Lung (tissue), 12 donors: ENCODE data around the gene PACSIN1. TPM values are rescaled to one million over a fixed set of nuclear protein-coding genes. Genes with fewer than 3 reads are reported as not detected.

Experiments
- ATAC-seq: fragments of 200-7000 bp; cut with Tn5 transposase; one replicate; pipeline ENCODE4 v1.9.1; 2020; ENCODE audit warnings: moderate number of reproducible peaks; ENCODE audit not compliant: insufficient read depth, low FRiP score
- DNase-seq, 3 donors: peaks; one replicate each; pipeline ENCODE4 v3.0.0-alpha.2; 2013 to 2017
- H3K27ac ChIP-seq, 2 donors: one replicate each; pipeline ENCODE4 v1.5.1; 2013; ENCODE audit warnings: mild to moderate bottlenecking in 2 of 2, moderate library complexity in 2 of 2, control low read depth in 1 of 2, inconsistent platforms in 1 of 2, low read depth in 1 of 2, low read length in 1 of 2
- H3K27me3 ChIP-seq, 3 donors: one replicate each; pipeline ENCODE4 v1.5.1; 2013; ENCODE audit warnings: low read length in 2 of 3; ENCODE audit not compliant: control insufficient read depth in 3 of 3, insufficient read depth in 3 of 3
- H3K36me3 ChIP-seq, 4 donors: one replicate each; pipeline ENCODE4 v1.5.1; 2013; ENCODE audit warnings: low read length in 4 of 4, mild to moderate bottlenecking in 1 of 4, moderate library complexity in 1 of 4; ENCODE audit not compliant: control insufficient read depth in 4 of 4, insufficient read depth in 4 of 4
- H3K4me1 ChIP-seq, 5 donors: one replicate each; pipeline ENCODE4 v1.5.1; 2013; ENCODE audit warnings: low read length in 5 of 5, mild to moderate bottlenecking in 2 of 5, moderate library complexity in 1 of 5; ENCODE audit not compliant: control insufficient read depth in 5 of 5, insufficient read depth in 5 of 5
- H3K4me3 ChIP-seq: one replicate; pipeline ENCODE4 v1.5.1; 2013; ENCODE audit warnings: mild to moderate bottlenecking, control low read depth, moderate library complexity
- H3K9ac ChIP-seq, 2 donors: one replicate each; pipeline ENCODE4 v1.5.1; 2013; ENCODE audit warnings: low read length in 2 of 2, control low read depth in 1 of 2; ENCODE audit not compliant: insufficient read depth in 1 of 2
- H3K9me3 ChIP-seq, 4 donors: one replicate each; pipeline ENCODE4 v1.5.1; 2013; ENCODE audit warnings: low read length in 3 of 4, mild to moderate bottlenecking in 1 of 4, moderate library complexity in 1 of 4; ENCODE audit not compliant: control insufficient read depth in 4 of 4, insufficient read depth in 3 of 4
- CTCF ChIP-seq: IDR thresholded peaks from 2 replicates; pipeline ENCODE4 v1.5.1; 2012; ENCODE audit warnings: mild to moderate bottlenecking; ENCODE audit errors: control extremely low read depth, extremely low read depth
- WGBS, 2 donors: extraction: QIAGEN DNeasy Blood & Tissue Kit; methylation state at CpG; one replicate each; pipeline ENCODE4 v1.1.7; 2013; 5-methylcytosine and 5-hydroxymethylcytosine counted together
- polyA plus RNA-seq, 2 donors: library from polyadenylated mRNA; stranded (reverse); fragments of 200-250 nt; gene quantifications; one replicate each; pipeline ENCODE4 v1.2.1, GENCODE V29; 2013
- total RNA-seq, 2 donors: library from RNA; depleted of rRNA in 1 of 2; stranded (reverse); fragments of >200 nt in 1 of 2; gene quantifications; one replicate each; pipeline ENCODE4 v1.2.1, GENCODE V29; 2014 to 2021
- donor health status: control.
- donor health status: control.
- donor health status: Bipolar disorder and iron deficiency.
- donor health status: healthy.
- donor health status: DM: yes; HTN: yes; CAD: no.

PACSIN1 gene
- total and polyA plus RNA-seq, 4 donors, result 0.02 to 0.17 (median 0.12) TPM

- TF ChIP-seq CTCF, result no peak
Measured at GRCh38 chr6:34514112-34514511, 48.2 kb downstream of the PACSIN1 start.

GRCh38 chr6:34514593-34515472 is 49.0 kb downstream of the PACSIN1 start:
- no peak for TF ChIP-seq CTCF
- Histone ChIP-seq H3K9ac (no peak overlapping the region), H3K4me1 (peaks cover 0 to 9% (median 0%) of the 10 kb centered on the region in 5 donors), H3K4me3 (no peak overlapping the region), H3K27ac (no peak overlapping the region), H3K9me3 (peaks cover 0 to 2% (median 0%) of the 10 kb centered on the region in 4 donors), H3K36me3 (no peaks in the 10 kb centered on the region), H3K27me3 (peaks cover 0 to 2% (median 0%) of the 10 kb centered on the region in 3 donors)
- 32 to 39% methylated on average over 31 to 34 of the region's 34 CpGs for WGBS, 2 donors
- DNase-seq, result peak; percentile 76 to 82 (median 78)
- ATAC-seq, result no peak

More at GRCh38 chr6:34514112-34514511, 48.2 kb downstream of the PACSIN1 start:
- peaks cover 0 to 3% (median 0%) of the 10 kb centered on the region in 4 donors for H3K9me3 ChIP-seq
- peaks cover 0 to 2% (median 0%) of the 10 kb centered on the region in 3 donors for H3K27me3 ChIP-seq
- H3K36me3 ChIP-seq, result no peaks in the 10 kb centered on the region
- no peak overlapping the region for H3K4me3 ChIP-seq
- no peak overlapping the region for H3K9ac ChIP-seq
- H3K27ac ChIP-seq, result no peak overlapping the region
- ATAC-seq, result no peak
- DNase-seq, result peak in 1 of 3 donors; percentile 4
- H3K4me1 ChIP-seq, result peaks cover 0 to 9% (median 0%) of the 10 kb centered on the region in 5 donors
- WGBS, 2 donors, result 86 to 91% methylated on average over 8 of the region's 8 CpGs

GRCh38 chr6:34515473-34516387 is 49.9 kb downstream of the PACSIN1 start:
- DNase-seq, result peak in 1 of 3 donors; percentile 4
- WGBS, 2 donors, result 78 to 83% methylated on average over 12 to 13 of the region's 13 CpGs
- no peaks in the 10 kb centered on the region for H3K9me3 ChIP-seq

More at GRCh38 chr6:34515473-34516387, 49.9 kb downstream of the PACSIN1 start:
- Histone ChIP-seq H3K27ac (no peak overlapping the region), H3K4me1 (peaks cover 0 to 9% (median 0%) of the 10 kb centered on the region in 5 donors), H3K4me3 (no peak overlapping the region), H3K27me3 (peaks cover 0 to 2% (median 0%) of the 10 kb centered on the region in 3 donors), H3K9ac (no peak overlapping the region), H3K36me3 (no peaks in the 10 kb centered on the region)
- ATAC-seq, result no peak
- no peak for TF ChIP-seq CTCF
